Natural killer cell (primary cell): ENCODE measurements around the gene CYP27C1. TPM values are rescaled to one million over a fixed set of nuclear protein-coding genes. Genes with fewer than 3 reads are reported as not detected.

Experiments used
- ATAC-seq, 3 donors: fragments of 150-1000 bp in 2 of 3; fragments of 200-7000 bp in 1 of 3; cut with Tn5 transposase; 1 replicate in 1 of 3; 2 replicates in 2 of 3; pipeline ENCODE4 v1.10.0; 2021; ENCODE audit warnings: mild to moderate bottlenecking in 2 of 3, moderate library complexity in 2 of 3
- DNase-seq, 2 donors: peaks; one replicate each; pipeline versions ENCODE4 v3.0.0 to v3.0.0-alpha.2; 2013 to 2021; ENCODE audit warnings: mixed read lengths in 1 of 2
- H3K27ac ChIP-seq: one replicate; pipeline ENCODE4 v1.5.1; 2013; ENCODE audit warnings: mild to moderate bottlenecking, low read length
- H3K27me3 ChIP-seq: one replicate; pipeline ENCODE4 v1.6.1; 2013; ENCODE audit warnings: low read length; ENCODE audit not compliant: control insufficient read depth, insufficient read depth
- H3K36me3 ChIP-seq: one replicate; pipeline ENCODE4 v1.6.1; 2013; ENCODE audit warnings: low read length; ENCODE audit not compliant: control insufficient read depth, insufficient read depth
- H3K4me1 ChIP-seq: one replicate; pipeline ENCODE4 v1.6.1; 2013; ENCODE audit warnings: low read length; ENCODE audit not compliant: control insufficient read depth, insufficient read depth
- H3K4me3 ChIP-seq: one replicate; pipeline ENCODE4 v1.5.1; 2013; ENCODE audit warnings: low read length
- H3K9me3 ChIP-seq: one replicate; pipeline ENCODE4 v1.6.1; 2013; ENCODE audit warnings: low read length; ENCODE audit not compliant: control insufficient read depth, insufficient read depth
- H3K27ac Mint-ChIP-seq, 2 donors: one replicate each; pipeline ENCODE4 v1.8.0; 2022; ENCODE audit warnings: mild to moderate bottlenecking in 2 of 2, mixed read lengths in 2 of 2, moderate library complexity in 1 of 2
- H3K27me3 Mint-ChIP-seq, 2 donors: one replicate each; pipeline ENCODE4 v1.8.0; 2022; ENCODE audit warnings: low read depth in 2 of 2, mixed read lengths in 2 of 2
- H3K36me3 Mint-ChIP-seq: one replicate; pipeline ENCODE4 v1.8.0; 2022; ENCODE audit warnings: mixed read lengths
- H3K4me1 Mint-ChIP-seq, 2 donors: one replicate each; pipeline ENCODE4 v1.8.0; 2022; ENCODE audit warnings: mixed read lengths in 2 of 2
- H3K4me3 Mint-ChIP-seq: one replicate; pipeline ENCODE4 v1.8.0; 2022; ENCODE audit warnings: mild to moderate bottlenecking, moderate library complexity, mixed read lengths
- H3K9me3 Mint-ChIP-seq, 2 donors: one replicate each; pipeline ENCODE4 v1.8.0; 2022; ENCODE audit warnings: mixed read lengths in 2 of 2
- WGBS: methylation state at CpG from one replicate; pipeline ENCODE4 v1.1.7; 2013; ENCODE audit warnings: missing lambda C conversion rate; ENCODE audit not compliant: insufficient coverage; 5-methylcytosine and 5-hydroxymethylcytosine counted together
- intact Hi-C: fragments of 100-400 bp; cut with micrococcal nuclease; formaldehyde crosslinking; loops from one replicate; pipeline ENCODE4 v1.14.2; 2022
- total RNA-seq, 4 donors: library from RNA; stranded (reverse); fragments of 120-200 nt in 1 of 4; gene quantifications; one replicate each; pipeline versions ENCODE4 v1.2.3 to v1.2.4, GENCODE V29; 2013 to 2022
- TF ChIP-seq, protein P1 (sequence below): fragments of 200-600 bp; IDR thresholded peaks from one replicate; pipeline ENCODE4 v1.8.0; 2022; ENCODE audit warnings: antibody characterized with exemption

CYP27C1 gene
- total RNA-seq, 3 donors from 2014 or later (not counting 1 experiment from before 2014, with no cell fraction given) = not detected

DNA sequence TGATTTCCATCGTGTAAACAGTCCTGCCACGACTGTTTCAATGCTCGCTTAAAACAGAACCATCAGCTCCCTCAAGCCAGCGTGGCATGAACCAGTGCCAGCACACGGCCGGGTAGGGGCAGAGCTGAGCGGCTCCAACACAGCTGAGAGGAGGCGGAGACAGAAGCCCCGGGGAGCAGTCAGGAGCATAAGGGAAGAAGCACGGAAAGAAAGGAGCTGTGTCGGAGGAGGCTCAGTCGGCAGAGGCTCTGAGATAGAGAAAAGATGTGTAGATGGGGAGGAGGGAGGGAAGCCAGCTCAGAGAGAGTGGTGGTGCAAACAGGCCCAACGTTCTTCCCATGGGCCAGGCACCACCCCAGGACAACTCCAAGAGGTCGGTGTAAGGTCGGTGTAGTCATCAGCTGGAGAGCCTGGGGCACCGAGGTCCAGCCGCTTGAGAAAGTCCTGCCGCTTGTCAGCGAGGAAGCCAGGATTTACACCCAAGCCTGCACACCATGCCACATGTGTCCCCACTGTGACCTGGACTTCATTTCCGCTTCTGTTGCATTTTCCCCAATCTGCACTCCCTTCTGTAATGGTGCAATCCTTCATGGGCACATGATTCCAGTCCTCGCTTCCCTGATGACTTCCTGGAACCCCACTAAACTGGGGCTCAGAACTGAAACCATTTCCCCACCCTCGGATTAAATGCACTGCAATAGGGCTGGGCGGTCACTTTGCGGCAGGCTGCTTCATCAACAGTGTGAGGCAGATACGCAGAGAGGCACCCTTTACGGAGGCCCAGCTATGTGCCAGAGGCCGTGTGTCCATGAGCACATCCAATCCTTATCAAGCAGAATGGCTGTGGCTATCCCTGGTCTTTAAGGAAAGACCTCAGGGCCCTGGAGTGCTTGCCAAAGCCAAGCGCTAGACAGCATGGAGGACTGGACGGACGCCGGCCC, 43.5 kb downstream of the CYP27C1 start:
- H3K4me3 Mint-ChIP-seq = no peak overlapping the region
- Histone ChIP-seq H3K4me1 (no peaks in the 10 kb centered on the region), H3K27ac (no peak overlapping the region), H3K9me3 (no peaks in the 10 kb centered on the region), H3K36me3 (no peaks in the 10 kb centered on the region), H3K4me3 (no peak overlapping the region), H3K27me3 (no peaks in the 10 kb centered on the region)
- no peak for ATAC-seq
- no peak for DNase-seq
- H3K27ac Mint-ChIP-seq = no peak overlapping the region
- H3K27me3 Mint-ChIP-seq = peaks cover 0 to 13% of the 10 kb centered on the region in 2 donors
- H3K9me3 Mint-ChIP-seq = peaks cover 0 to 4% of the 10 kb centered on the region in 2 donors
- WGBS = 88% methylated on average over 31 of the region's 31 CpGs
- peaks cover 0 to 4% of the 10 kb centered on the region in 2 donors for H3K4me1 Mint-ChIP-seq
- intact Hi-C loops = no loop called here
- H3K36me3 Mint-ChIP-seq = peaks cover 7% of the 10 kb centered on the region
- TF ChIP-seq, protein P1, sequence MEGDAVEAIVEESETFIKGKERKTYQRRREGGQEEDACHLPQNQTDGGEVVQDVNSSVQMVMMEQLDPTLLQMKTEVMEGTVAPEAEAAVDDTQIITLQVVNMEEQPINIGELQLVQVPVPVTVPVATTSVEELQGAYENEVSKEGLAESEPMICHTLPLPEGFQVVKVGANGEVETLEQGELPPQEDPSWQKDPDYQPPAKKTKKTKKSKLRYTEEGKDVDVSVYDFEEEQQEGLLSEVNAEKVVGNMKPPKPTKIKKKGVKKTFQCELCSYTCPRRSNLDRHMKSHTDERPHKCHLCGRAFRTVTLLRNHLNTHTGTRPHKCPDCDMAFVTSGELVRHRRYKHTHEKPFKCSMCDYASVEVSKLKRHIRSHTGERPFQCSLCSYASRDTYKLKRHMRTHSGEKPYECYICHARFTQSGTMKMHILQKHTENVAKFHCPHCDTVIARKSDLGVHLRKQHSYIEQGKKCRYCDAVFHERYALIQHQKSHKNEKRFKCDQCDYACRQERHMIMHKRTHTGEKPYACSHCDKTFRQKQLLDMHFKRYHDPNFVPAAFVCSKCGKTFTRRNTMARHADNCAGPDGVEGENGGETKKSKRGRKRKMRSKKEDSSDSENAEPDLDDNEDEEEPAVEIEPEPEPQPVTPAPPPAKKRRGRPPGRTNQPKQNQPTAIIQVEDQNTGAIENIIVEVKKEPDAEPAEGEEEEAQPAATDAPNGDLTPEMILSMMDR = no peak

DNA sequence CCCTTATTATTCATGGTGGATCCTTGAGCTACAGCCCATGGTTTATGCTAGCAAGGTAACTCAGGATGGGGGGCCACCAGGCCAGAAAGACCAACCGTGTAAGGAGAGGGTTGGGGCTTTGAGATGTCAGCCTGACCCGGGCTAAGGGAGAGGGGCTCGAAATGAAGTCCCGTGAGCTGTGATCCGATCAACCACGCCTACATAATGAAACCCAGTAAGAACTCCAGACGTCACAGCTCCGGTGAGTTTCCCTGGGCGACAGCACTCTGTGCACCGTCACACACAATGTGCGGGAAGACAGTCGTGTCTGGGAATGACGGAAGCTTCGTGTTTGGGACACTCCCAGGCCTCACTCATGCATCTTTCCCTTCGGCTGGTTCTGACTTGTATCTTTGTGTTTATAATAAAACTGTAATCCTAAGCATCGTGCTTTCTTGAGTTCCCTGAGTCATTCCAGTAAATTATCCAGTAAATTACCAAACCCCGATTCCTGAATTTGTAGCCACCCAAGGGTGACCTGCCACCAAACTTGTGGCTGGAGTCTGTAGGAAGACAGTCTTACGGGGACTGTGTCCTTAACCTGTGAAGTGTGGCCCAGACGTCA, 44.2 kb downstream of the CYP27C1 start:
- H3K4me3 Mint-ChIP-seq = no peak overlapping the region
- no peaks in the 10 kb centered on the region for H3K36me3 ChIP-seq
- peaks cover 7% of the 10 kb centered on the region for H3K36me3 Mint-ChIP-seq
- intact Hi-C loops = no loop called here
- no peaks in the 10 kb centered on the region for H3K27me3 ChIP-seq
- H3K9me3 ChIP-seq = no peaks in the 10 kb centered on the region
- peaks cover 0 to 13% of the 10 kb centered on the region in 2 donors for H3K27me3 Mint-ChIP-seq
- TF ChIP-seq, protein P1 = no peak
- no peak overlapping the region for H3K27ac ChIP-seq
- ATAC-seq (no peak), DNase-seq (no peak)
- H3K4me3 ChIP-seq = no peak overlapping the region
- peaks cover 0 to 4% of the 10 kb centered on the region in 2 donors for H3K9me3 Mint-ChIP-seq
- no peak overlapping the region for H3K27ac Mint-ChIP-seq
- WGBS = 94% methylated on average over 19 of the region's 19 CpGs
- H3K4me1 Mint-ChIP-seq = peaks cover 0 to 4% of the 10 kb centered on the region in 2 donors
- peaks cover 2% of the 10 kb centered on the region for H3K4me1 ChIP-seq

DNA sequence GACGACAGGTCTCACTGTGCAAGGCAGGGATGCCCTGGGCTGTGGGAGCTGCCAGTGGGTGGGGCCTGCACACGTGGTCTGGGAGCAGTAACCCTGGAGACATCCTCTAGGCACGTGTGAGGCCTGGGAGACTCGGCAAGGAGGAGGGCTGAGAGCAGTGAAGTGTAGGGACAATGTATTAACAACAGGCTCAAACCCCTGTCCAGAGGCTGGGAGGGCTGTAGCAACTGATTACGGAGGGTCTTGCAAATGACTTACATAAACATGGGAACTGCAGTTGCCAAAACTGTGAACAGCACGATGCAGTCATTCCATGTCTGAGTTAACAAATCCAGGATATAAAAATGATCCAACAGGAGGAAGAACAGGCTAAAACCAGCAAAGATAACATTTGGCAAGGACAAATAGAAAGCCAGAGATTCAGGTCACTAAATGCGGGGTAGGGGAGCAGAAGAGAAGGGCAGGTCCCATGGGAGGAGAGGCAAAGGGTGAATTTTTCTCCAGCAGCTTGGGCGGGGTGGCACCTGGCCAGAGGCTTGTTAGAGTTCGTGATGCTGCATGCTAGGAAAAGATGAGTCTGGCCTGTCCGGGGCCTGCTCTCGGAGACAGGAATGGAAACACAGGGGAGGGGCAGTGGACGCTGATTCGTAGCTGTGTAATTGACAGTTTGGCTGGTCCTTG, 44.9 kb downstream of the CYP27C1 start:
- intact Hi-C loops = no loop called here
- DNase-seq (no peak), ATAC-seq (peak in 1 of 3 donors; percentile 25)
- Histone ChIP-seq H3K9me3 (no peaks in the 10 kb centered on the region), H3K27me3 (no peaks in the 10 kb centered on the region), H3K4me3 (no peak overlapping the region), H3K36me3 (no peaks in the 10 kb centered on the region), H3K27ac (no peak overlapping the region), H3K4me1 (peaks cover 5% of the 10 kb centered on the region)
- peaks cover 0 to 4% of the 10 kb centered on the region in 2 donors for H3K4me1 Mint-ChIP-seq
- H3K27ac Mint-ChIP-seq = no peak overlapping the region
- WGBS = 81% methylated on average over 13 of the region's 13 CpGs
- peaks cover under 1% of the 10 kb centered on the region for H3K36me3 Mint-ChIP-seq
- H3K4me3 Mint-ChIP-seq = no peak overlapping the region
- H3K27me3 Mint-ChIP-seq = peaks cover 0 to 10% of the 10 kb centered on the region in 2 donors
- TF ChIP-seq, protein P1 = no peak
- no peaks in the 10 kb centered on the region for H3K9me3 Mint-ChIP-seq
